Islet precursor cell (in vitro differentiated cells): ENCODE results near the gene CCN5.
"Not testable (repeated sequence)": the region's sequence is repeated elsewhere in the genome, so short reads cannot be mapped to it uniquely, and the experiment has no call there.

ENCODE experiments used
- DNase-seq: peaks from one replicate; pipeline ENCODE4 v3.0.0-alpha.2; 2018

The CCN5 gene

GRCh38 chr20:44695674-44696300, 19.4 kb upstream of the CCN5 start:
- DNase-seq, result no peak

DNA sequence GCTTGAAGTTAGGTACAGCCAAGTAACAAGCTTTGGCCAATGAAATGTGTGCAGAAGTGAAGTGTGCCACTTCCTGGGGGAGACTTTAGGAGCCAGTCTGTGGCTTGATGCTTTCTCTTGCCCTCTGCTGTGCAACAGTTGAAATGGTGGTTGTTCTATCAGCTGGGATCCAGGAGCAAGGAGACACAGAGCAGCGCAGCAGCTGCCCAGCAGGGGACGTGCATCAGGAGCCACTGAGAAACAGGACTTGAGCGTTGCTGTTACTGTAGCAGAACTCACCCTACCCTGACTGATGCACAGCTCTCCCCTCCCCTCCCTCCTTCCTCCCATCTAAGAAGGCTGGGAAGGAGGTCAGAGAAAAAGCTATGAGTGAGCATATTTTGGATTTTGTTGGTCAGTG, 18.9 kb upstream of the CCN5 start:
- no peak for DNase-seq

GRCh38 chr20:44697041-44697440, 18.1 kb upstream of the CCN5 start:
- not testable (repeated sequence) for DNase-seq

GRCh38 chr20:44698351-44698750, 16.8 kb upstream of the CCN5 start:
- no peak for DNase-seq

DNA sequence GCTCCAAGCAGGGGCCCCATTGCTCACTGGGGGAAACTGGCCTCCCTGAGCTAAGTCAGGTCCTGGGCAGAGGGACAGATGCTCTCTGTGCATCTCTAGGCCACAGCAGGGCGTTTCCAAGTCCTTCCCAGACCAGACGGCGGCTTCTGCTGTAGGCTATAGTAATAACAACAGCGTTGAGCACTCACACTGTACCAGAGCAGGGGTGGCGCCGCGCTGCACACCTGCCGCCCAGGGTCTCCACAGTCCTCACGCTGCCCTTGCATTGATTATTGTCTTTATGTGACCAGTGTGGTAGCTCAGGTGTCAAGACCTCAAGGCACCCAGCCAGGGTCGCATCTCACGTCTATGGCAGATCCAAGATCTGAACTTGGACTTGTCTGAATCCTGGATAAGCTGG, 14.9 kb upstream of the CCN5 start:
- no peak for DNase-seq

GRCh38 chr20:44701118-44701857, 13.9 kb upstream of the CCN5 start:
- DNase-seq, result no peak

- DNase-seq, result no peak
Observed at GRCh38 chr20:44701858-44702256, 13.3 kb upstream of the CCN5 start.

DNA sequence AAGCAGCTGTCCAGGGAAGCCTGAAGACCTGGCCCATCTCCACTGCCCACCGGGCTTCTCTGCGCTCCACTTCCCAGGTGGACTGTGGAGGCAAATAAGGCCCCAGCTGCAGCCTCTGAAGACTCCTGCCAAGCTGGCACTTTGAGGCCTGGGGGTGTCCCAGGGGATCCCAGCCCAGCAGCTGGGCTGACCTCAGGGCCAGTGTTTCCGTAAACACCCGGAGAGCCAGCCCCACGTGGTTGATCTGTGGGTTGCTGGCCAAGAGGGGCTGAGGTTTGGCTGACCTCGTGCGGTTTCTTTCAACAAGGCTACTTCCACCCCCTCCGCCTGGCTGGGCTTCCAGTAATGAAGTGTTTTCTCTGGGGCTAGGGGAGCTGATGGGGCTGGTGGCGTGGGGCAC, 12.4 kb upstream of the CCN5 start:
- no peak for DNase-seq

- DNase-seq, result no peak
Observed at GRCh38 chr20:44703183-44703925, 11.8 kb upstream of the CCN5 start.

GRCh38 chr20:44703956-44704488, 11.1 kb upstream of the CCN5 start:
- DNase-seq, result no peak

- DNase-seq, result no peak
Observed at GRCh38 chr20:44704551-44704971, 10.6 kb upstream of the CCN5 start.

GRCh38 chr20:44705364-44706094, 9.6 kb upstream of the CCN5 start:
- no peak for DNase-seq

DNA sequence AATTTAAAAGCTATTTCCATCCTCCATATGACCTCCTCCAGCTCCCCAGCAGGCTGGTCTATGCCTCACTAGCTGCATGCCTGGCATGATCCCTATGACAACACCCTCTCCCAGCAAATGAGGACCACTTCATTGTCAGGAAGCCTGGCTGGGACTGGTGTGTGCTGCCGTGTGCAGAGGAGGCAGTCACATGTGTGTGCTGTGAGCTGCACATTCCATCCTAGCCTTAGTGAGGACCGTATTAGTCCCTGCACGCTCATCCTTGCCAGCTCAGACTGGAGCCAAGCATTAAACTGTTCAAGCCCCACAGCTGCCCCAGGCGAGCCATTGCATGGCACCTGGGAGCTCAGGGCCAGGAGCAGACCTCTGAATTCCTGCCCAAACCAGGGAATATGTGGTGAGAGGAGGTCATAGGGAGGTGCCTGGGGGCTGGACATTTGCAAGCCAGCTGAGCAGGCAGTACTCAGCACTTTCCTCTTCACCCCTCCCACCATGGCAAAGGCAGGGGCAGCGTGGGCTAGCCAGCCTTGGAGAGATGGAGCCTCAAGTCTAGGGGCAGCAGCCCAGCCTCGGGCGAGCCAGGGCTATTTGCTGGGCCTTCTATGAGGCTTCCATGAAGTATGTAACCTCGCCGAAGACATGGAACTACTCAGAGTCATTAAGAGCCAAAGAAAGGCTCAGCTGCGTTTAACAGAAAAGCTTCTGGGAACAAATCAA, 8.7 kb upstream of the CCN5 start:
- DNase-seq, result no peak

DNA sequence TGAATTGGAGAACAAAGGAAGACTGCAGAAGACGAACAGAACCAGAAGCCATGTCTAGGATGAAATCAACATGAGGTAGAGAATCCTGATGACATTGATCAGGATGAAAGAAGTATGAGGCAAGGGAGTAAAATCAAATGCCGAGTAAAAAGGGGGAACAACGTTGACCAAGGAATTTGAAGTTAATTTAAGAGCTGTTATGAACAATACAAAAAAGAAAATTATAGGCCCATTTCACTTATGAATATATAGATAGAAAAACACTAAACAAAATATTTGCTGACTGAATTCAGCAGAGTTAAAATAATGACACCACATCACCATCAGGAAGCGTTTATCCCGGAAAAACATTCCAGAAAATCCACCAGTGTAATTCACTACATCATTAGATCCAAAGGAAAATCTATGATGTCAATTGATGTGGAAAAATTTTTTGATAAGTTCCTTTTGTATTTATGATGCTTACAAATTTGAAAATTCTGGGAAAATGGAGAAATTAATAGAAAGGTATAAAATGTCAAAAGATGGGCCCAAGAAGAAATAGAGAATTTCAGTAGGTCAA, 8.1 kb upstream of the CCN5 start:
- DNase-seq, result no peak

GRCh38 chr20:44709380-44709779, 5.8 kb upstream of the CCN5 start:
- DNase-seq, result no peak

DNA sequence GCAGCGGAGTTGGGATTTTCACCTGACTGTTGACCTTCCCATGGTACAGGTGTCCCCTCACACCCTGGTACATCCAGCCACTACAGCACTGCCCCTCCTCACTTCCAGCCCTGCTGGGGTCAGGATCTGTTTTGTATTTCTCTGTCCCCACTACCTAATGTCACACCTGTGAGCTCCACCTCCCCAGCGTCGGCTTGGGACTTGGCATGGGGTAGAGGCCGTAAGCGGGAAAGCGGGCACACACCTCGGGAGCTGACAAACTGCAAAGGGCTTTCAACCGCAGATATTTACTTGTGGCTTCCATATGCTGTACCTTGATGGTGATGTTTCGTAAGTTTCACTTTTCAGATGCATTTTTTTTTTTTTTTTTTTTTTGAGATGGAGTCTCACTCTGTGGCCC, 5.4 kb upstream of the CCN5 start:
- no peak for DNase-seq

- no peak for DNase-seq
Observed at GRCh38 chr20:44711237-44711636, 3.9 kb upstream of the CCN5 start.

DNA sequence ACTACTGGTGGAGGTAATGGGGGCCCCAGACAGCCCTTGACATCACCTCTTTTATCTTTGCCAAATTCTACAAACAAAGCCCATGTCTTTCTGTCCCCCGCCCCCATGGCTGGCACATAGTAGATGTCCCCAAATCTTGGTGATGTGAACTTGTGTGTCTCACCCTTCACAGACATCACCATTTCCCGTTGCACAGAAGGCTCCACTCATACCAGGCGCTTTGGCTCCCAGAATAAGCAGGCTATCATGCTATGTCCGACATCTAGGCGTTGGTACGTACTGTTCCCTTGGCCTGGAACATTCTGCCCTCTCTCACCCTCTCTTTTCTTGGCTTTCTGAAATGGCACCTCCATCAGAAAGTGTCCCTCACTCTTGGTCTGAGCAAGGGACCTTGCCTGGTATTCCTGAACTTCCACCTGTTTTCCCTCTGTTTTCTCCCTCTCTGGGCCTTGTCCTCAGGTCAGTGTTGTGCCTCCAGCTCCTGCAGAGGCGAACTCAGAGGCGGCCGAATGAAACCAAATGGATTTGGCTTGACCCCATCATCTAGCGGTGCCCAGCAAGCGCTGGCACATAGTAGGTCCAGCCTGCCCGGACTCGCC, 968 bp upstream of the CCN5 start:
- DNase-seq, result no peak

- no peak for DNase-seq
Observed at GRCh38 chr20:44715499-44716308, 535 bp downstream of the CCN5 start.

GRCh38 chr20:44716309-44717106, 1.3 kb downstream of the CCN5 start:
- DNase-seq, result no peak
